Myocyte (in vitro differentiated cells): ENCODE results near the gene TVP23C. TPM values are rescaled to one million over a fixed set of nuclear protein-coding genes. Genes with fewer than 3 reads are reported as not detected.
"Not testable (repeated sequence)": the region's sequence is repeated elsewhere in the genome, so short reads cannot be mapped to it uniquely, and the experiment has no call there.

ENCODE experiments used
- DNase-seq: peaks from one replicate; pipeline ENCODE4 v3.0.0-alpha.2; 2012; ENCODE audit warnings: low read depth
- total RNA-seq: library from RNA; depleted of rRNA; stranded (reverse); fragments of >200 nt; gene quantifications from 2 replicates; pipeline ENCODE4 v1.2.3, GENCODE V29; 2014

Gene TVP23C
- total RNA-seq, 1 donor from 2014 or later, result 6.7 TPM

DNA sequence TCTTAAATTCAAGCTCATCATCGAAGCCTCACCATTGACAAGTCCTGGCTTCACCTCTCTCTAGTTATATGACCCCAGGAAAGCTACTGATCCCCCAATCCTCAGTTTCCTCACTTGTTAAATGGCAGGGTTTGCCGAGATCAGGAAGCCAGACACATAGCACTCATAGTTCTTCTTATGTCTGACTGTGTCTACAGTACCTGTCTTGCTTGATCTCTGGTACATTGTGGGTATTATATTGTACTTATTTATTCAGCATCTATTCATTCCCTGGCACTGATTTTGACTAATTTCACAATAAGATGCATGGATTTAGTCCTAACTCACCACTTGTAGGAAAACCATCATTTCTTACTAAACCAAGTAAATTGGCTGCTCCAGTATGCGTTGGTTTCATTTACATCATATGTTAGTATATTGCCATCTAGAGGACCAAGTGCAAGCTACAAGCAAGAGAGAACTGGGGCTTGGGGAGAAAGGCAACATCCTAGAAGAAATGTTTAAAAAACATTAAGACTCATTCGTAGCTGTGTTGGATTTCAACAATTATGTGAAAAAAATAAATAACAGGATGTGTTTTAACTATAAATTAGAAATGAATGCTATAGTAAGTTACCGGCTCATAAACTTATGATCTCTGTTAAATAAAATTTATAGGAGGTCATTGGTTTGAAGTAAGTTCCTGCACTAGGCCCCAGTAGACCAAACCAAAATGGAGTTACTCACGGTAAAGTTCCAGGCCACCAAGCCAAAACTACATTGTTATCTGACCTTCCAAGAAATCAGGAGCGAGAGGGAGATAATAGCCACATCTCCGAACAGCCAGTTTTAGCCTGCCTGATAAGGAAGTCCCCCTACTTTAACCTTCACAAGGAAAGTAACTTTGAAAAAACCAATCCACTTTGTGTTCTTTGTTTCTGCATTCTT lies 36.7 kb downstream of the TVP23C start:
- DNase-seq, result peak; percentile 59

DNA sequence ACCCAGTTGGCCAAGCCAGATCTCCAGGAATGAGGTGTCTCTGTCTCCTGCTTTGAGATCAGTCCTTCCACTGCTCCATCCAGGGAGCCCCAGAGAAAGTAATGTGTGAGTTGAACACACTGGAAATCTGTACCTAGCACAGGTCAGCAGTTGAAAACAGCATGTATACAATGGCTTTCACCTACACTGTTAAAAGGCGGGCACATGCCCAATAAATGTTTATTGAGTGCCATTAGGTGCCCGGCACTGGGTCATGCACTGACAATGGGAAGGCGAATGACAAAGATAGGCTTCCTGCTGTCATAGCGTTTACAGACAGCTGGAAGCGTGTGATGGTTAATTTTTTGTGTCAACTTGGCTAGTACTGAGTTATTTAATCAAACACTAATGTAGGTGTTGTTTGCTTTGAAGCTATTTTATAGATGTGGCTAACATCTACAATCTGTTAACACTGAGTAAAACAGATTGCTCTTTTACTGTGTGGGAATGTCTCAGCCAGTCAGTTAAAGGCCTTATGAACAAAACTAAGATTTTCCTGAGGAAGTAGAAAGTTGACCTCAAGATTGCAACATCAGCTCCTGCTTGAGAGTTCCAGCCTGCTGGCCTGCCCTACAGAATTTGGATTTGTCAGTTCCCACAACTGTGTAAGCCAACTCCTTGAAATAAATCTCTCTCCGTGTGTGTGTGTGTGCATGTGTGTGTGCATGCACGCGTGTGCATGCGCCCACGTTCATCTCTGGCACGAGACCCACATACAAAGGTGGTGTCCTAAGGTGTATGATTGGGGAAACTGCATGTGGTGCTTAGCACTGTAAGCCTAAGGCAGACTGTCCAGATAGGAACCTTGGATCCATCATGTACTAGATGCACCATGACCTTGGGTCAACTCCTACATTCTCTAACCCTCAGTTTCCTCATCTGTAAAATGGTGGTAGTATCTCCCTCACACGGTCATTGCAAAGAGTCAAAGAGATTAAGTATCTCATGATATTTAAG lies 38.0 kb downstream of the TVP23C start:
- peak; percentile 20 for DNase-seq

GRCh38 chr17:15516150-15516549 lies 47.1 kb downstream of the TVP23C start:
- DNase-seq, result no peak

DNA sequence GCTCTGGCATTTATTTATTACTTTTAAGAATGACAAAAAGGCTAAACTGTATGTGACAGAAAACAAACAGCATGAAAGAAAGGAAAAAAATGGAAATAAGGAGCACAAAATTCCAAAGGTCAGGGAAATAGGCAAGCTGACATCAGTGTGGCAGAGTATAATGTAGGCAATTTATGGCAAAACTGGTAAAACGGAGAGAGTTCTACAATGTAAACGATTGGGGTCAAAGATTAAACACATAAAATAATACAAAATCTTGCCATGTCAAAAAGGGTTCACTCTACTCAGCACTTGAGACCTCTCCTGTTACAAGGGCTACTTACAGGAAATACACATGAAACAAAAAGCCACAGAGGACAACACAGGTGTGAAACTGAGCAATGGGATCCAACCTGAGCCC lies 48.8 kb downstream of the TVP23C start:
- no peak for DNase-seq

DNA sequence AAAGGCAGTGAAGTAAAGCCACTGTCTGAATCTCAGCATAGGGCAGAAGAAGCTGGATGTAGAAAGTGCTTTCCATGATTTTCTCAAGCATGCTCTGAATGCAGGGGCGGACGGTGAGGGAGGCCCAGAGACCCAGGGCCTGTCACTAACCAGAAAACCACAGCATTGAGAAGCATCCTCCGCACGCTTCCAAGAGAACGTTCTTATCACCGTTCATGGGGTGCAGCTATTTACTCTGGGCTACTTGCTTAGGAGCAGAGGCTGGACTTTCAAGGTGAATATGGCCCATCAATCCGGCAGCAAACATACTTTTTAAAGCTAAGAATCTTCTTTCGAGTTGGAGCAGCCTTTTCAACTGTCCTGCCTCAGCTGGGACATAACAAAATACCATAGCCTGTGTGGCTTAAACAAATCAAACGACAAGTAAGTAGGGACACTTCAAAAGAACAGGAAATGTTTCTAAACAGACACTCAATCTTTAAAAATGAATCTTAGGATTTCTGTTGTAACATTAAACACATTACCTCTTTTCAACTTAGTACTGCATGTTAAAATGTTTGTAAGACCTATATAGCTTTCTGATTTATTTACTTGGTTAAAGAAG lies 49.3 kb downstream of the TVP23C start:
- DNase-seq, result no peak

GRCh38 chr17:15513058-15513791 lies 50.1 kb downstream of the TVP23C start:
- no peak for DNase-seq

DNA sequence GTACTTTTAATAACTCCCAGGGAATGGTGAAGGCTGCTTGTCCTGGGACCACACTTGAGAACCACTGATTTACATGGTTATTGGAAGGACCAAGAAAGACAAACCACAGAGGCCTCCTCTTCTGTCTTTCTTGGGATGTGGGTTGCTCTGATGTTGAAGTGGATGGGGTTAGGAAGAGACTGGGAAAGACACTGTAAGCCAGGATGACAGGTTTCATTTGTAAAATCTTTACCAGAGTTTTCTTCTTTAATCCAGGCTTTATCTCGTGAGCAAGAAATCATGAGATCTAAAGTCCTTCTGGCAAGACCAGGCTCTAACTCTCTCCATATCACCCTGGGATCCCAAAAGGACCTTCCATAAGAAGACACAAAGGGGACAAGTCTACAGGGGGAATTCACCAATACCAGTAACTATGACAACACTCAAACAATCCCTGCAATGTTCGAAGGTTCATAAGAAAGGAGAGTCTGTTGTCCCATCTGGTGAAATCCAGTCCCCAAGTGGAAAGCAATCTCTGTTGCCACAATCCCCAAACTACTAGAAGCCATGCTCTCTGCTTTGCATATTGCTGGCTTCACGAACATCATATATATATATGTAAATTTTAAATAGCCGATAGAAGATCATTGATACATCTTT lies 51.1 kb downstream of the TVP23C start:
- DNase-seq, result no peak

DNA sequence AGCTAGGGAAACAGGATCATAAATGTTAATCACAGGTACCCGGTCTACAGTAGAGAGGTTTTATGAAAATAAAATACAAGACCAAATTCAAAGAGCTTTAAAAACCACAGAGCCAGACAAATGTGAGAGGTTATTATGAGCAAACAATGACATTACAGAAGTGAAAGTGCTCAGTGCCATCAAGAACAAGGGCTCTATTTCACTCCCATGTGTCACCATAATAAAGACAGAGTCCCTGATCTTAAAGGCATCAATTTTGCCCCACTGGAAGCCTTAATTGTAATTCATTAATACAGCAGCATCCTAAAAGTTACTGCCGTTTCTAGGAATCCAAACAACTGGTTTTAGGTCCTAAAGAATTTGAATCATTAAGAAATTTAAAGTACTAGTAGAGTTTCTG lies 52.1 kb downstream of the TVP23C start:
- no peak for DNase-seq

GRCh38 chr17:15510361-15510760 lies 52.9 kb downstream of the TVP23C start:
- DNase-seq, result peak; percentile 69

- no peak for DNase-seq
Measured at GRCh38 chr17:15509095-15509494, 54.2 kb downstream of the TVP23C start.

DNA sequence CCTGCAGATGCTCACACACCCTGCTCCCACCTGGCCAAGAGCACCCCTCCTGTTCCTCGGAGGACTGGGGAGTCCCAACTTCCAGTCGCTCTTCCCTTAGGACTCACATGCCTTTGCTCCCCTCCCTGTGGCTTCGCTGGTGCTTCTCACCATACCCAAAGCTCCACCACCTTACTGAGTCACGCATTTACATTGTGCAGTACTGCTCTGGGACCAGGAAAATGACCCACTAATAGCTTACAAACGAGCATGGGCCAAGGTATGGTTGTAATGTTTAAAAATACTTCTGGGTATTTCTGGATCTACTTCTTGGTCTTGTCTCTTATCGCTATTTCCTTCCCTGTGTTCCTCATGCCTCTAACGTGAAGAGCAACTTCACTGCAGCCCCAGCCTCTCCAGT lies 54.8 kb downstream of the TVP23C start:
- DNase-seq, result no peak

- no peak for DNase-seq
Measured at GRCh38 chr17:15507896-15508295, 55.4 kb downstream of the TVP23C start.

- DNase-seq, result no peak
Measured at GRCh38 chr17:15507001-15507400, 56.3 kb downstream of the TVP23C start.

- DNase-seq, result not testable (repeated sequence)
Measured at GRCh38 chr17:15505708-15506107, 57.6 kb downstream of the TVP23C start.

GRCh38 chr17:15503731-15504130 lies 59.6 kb downstream of the TVP23C start:
- DNase-seq, result no peak

DNA sequence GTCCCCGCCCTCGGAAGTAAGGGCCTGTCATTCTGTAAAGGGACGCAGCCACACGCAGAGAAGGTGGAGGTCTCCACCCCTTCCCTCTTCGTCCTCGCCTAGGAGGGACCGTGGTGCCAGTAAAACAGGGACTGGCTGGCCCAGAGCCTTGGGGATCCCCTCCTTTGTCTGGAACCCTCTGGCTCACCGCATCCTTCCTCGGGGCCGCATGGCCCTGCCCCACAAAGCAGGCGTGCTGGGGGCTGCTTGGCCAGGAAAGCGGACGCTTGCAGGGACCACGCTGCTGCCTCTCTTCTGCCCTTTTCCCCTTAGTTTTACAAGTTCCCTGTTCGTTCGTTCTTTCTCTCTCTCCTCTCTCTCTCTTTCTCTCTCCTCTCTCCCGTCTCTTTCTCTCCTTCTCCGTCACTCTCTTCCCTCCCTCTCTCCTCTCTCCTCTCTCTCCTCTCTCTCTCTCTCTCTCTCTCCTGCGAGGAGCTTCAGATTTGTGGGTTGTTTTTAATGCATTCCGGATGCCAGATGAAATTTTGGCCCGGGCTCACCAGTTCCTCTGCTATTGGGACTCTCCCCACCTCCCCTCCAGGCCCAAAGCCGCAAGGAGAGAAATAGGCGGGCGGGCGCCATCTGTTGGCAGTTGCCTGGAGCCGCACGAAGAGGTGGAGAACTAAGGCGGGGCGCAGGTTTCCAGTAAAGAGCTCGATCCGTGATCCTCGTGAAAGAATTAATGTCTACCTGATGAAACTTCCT lies 60.7 kb downstream of the TVP23C start:
- DNase-seq, result peak; percentile 91

GRCh38 chr17:15501793-15502192 lies 61.5 kb downstream of the TVP23C start:
- no peak for DNase-seq

- no peak for DNase-seq
Measured at GRCh38 chr17:15501282-15501681, 62.0 kb downstream of the TVP23C start.

DNA sequence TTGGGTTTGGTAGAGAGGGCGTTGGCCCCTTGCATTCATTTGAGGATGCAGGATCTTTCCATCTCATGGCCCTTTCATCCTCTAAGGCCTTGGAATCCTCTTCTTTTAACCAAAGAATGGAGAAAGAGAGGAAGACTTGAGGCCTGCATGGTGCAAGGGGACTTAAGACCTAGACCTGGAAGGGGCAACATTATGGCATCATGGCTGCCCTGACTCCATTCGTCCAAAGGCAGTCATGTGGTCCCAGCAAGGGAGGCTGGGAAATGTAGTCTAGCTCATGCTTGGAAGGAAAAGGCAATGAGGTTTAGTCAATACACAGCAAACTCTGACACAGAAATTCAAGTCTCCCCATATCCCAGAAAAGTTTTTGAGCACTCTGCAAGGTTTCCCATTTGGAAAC lies 65.2 kb downstream of the TVP23C start:
- DNase-seq, result no peak
